Peyer's patch (tissue), 4 donors: ENCODE data around the gene FDXR.

ENCODE experiments used
- POLR2A ChIP-seq, 2 donors: fragments of 450-650 bp; IDR thresholded peaks; one replicate each; pipeline ENCODE4 v1.5.1; 2017; ENCODE audit warnings: antibody characterized with exemption in 2 of 2, mild to moderate bottlenecking in 2 of 2, moderate library complexity in 2 of 2
- TF ChIP-seq, protein P1 (sequence below), 6 experiments: fragments of 450-650 bp in 4 of 6; fragments of 200-600 bp in 2 of 6; sonication (generic) in 1 of 6; IDR thresholded peaks; one replicate each; pipeline ENCODE4 v1.5.1; 2017 to 2019; ENCODE audit warnings: antibody characterized with exemption in 6 of 6, mild to moderate bottlenecking in 3 of 6, moderate library complexity in 1 of 6

DNA sequence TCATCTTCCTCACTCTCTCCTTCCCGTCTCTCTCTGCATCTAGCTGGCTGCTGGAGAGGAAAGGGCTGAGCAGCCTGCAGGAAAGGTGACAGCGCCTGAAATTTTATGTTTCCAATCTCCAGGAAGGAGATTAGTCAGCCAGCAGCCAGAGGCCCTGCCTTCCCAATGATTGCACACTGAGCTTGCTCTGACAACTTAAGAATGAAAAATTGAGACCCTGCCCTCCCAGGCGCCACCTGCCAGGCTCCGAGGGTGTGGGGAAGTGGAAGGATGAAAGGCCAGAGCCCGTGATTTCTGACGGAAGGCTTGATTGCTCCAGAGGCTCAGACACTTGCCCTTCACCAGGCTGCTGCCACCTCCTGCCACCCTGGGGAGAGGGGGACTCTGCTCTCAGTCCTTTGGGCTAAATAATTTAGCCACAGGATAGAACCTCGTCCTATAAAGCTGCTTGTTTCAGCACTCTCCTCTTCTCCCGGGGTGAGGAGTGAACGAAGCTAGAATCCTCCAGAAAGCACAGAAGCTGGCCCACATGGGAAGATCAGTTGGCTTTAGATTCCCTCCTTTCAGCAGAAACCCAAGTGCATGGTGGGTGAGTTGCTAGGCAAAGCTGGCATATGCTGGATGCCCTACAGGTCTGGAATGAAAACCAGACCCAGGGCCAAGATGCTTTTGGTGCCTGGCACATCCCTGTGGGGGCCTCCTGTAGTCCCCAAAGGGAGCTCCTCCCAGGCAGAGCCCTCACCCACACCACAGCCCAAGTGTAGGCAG is 46.7 kb downstream of the FDXR start:
- no peak for TF ChIP-seq POLR2A (IDR thresholded peaks at IDR 0.05)
- TF ChIP-seq, protein P1, sequence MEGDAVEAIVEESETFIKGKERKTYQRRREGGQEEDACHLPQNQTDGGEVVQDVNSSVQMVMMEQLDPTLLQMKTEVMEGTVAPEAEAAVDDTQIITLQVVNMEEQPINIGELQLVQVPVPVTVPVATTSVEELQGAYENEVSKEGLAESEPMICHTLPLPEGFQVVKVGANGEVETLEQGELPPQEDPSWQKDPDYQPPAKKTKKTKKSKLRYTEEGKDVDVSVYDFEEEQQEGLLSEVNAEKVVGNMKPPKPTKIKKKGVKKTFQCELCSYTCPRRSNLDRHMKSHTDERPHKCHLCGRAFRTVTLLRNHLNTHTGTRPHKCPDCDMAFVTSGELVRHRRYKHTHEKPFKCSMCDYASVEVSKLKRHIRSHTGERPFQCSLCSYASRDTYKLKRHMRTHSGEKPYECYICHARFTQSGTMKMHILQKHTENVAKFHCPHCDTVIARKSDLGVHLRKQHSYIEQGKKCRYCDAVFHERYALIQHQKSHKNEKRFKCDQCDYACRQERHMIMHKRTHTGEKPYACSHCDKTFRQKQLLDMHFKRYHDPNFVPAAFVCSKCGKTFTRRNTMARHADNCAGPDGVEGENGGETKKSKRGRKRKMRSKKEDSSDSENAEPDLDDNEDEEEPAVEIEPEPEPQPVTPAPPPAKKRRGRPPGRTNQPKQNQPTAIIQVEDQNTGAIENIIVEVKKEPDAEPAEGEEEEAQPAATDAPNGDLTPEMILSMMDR (IDR thresholded peaks at IDR 0.05), result no peak
